GM19328 (cell line): ENCODE data around the gene SEC61A1.

Experiments used
- ATAC-seq: cut with Tn5 transposase; IDR thresholded peaks from one replicate; pipeline ENCODE4 v1.9.1; 2021; ENCODE audit warnings: mild to moderate bottlenecking, moderate library complexity; ENCODE audit not compliant: unreplicated experiment

SEC61A1 gene

DNA sequence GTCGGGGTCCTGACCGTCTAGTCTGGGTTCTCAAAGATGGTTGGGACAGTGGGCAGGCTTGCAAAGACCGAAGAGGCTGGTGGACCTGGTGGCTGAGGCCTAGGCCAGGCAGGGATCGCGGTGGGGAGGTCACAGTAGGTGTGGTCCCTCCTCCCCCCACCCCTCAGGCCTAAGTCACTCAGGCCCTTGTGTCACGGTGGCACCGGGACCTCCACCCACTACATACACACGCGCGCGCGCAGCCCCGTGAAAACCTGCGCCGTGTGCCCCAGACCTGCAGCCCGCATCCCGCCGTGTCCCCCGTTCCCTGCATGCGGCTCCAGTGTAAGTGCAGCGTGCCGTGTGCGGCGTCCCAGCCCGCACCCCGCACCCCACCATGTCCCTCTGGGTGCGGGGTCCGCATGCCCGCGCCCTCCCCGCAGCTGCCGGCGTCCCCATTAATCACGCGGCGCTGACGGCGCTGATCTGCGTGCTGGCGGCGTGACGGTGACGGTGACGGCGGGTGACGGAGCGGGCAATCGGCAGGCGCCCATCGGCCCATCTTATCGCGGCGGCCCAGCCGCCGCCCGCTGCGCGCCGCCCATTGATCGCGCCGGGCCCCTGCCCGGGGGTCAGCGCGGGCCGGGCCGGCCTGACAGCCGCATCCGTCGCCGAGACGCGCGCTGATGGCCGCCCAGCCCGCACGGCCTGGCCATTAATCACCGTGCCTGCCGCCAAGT is 24.4 kb downstream of the SEC61A1 start:
- ATAC-seq, result no peak

DNA sequence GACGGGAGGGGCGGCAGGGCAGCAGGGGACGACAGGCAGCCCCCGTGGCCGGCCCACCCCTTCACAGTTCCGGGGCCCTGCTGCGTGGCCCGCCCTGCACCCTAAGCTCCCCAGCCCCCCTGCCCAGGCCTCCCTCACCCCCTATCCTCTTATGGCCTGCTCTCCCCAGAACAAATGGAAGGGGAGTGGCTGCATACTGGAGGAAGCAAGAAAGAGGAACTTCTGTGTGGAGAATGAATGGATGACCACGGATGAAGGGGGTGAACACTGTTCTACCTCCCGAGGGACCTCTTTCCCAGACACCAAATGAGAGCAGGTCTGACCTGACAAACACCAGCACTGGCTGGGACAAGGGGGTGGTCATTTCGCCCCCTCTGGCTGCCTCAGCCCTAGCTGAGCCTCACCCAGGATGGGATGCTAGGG is 25.0 kb downstream of the SEC61A1 start:
- ATAC-seq, result no peak

DNA sequence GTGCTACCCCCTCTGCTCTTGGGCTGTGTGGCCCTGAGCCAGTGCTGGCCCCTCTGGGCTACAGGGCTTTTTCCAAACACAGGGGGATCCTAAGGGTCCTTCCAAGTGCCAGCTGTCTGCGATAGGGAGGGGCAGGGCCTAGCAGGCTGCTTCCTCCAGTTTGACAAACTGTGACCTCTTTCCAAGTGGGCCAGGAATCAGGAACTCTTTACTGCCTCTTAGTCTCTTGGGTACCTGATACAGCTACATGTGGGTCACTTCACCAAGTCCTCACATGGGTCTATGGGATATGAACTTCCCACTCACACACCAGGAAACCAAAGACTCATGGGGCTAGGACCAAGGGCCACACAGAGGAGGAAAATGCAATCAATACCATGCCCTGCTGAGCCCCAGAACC is 25.4 kb downstream of the SEC61A1 start:
- ATAC-seq, result no peak

DNA sequence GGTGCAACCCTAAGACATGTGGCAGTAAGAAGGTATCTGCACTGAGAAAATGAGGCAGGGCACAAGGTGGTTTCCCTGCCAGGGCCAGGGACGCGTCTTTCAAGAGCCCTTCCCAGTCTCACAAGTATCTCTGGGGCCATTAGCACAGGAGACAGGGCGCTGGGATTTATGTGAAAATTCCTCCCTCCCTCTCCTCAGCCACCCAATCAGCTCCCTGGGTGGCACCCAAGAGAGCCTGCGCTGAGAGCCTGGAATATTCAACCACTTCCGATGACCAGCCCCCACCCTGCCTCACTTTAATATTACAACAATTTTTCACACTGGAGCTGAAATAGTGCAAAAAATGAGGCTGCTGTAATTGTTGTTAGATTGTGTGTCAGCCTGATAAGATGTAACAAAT is 26.1 kb downstream of the SEC61A1 start:
- ATAC-seq, result no peak

DNA sequence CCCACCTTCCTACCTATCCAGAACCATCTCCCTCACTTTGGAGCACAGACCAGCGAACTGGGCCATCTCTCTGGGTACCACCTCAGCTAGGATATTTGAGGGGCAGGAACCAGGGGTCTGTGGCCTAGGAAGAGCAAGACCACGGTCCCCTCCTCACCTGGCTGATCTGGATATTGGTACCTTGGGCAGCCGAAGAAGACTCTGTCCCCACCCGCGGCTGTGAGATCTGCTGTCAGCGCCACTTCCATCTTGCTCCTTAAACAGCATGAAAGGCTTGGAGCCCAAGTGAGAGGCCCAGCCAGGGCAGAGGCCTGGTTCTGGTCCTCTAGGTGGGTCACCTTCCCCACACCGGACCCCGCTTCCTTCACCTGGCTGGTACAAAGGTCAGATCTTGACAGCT is 26.6 kb downstream of the SEC61A1 start:
- no peak for ATAC-seq

DNA sequence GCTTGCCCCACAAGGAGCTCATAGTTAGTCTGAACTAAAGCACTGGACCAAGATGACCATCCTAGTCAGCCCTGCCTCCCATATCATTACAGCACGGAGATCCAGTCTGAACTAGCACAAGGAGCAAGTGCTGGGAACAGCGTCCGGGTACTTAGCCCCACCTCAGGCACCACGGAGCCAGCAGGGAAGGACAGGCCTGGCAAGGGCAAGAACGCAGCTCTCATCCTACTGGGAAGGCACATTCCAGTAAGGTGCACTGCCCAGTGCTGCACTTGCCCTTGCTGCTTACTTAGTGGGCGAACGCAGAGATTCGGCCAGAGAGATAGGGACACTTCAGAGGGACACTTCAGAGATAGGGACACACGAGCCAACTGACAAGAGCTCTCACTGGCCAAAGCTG is 27.6 kb downstream of the SEC61A1 start:
- no peak for ATAC-seq

DNA sequence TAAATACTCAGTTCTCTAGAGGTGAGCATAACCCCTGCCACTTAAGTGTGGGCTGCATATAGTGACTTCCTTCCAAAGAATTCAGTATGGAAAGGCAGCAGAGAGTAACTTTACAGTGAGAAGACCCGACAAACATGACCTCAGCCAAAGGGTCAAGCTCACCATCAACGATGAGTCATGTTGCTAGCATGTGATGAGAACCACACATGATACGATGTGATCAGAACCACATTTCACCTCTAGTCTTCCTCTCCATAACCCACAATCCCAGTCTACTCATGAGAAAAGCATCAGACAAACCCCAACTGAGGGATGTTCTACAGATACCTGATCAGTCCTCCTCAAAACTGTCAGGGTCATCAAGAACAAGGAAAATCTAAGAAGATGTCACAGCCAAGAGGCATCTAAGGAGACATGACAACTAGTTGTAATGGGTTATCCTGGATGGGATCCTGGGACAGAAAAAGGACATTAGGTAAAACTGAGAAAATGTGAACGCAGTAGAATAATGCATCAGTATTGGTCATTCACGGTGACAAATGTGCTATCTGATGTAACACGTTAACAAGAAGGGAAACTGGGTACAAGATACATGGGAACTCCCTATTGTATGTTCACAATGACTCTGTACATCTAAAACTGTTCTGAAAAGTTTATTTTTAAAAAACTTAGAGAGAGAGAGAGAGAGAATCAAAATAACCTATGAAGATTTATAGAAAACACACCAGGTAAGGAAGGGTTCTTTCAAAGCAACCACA is 28.3 kb downstream of the SEC61A1 start:
- no peak for ATAC-seq

DNA sequence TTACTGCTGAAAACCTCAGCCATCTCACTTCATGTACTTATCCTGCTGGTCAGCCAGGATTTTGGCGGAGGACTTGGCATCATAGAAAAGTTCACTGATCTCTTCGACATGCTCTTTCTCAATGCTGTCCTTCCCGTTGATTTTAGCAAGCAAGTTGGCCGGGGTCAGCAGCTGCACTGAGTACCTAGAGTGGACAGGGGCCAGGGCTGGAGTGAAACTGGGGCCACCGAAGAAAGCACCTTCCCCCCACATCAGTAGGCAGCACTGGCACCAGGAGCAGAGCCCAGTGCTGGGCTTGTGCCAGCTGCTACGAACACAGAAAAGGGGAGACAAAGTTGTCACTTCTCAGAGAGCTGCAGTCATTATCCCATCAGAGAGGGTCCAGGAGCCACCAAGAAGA is 29.0 kb downstream of the SEC61A1 start:
- ATAC-seq, result no peak

DNA sequence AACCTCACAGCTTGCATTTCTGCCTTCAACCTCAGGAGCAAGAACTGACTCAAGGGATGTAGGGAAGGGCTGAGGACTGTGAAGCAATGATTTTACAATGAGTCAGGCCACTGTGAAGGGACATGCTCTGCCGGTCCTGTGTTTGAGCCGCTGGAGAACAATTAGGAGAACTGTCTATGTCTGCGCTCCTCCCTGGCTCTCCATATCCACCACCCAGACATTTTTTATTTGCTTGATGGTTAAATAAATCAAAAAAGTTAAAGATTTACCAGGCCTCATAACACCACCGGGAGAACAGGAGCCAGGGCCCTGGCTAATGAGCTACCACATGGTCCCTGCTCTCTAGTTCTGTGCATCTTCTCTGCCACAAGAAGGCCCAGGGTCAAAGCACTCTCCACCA is 29.6 kb downstream of the SEC61A1 start:
- ATAC-seq, result no peak

DNA sequence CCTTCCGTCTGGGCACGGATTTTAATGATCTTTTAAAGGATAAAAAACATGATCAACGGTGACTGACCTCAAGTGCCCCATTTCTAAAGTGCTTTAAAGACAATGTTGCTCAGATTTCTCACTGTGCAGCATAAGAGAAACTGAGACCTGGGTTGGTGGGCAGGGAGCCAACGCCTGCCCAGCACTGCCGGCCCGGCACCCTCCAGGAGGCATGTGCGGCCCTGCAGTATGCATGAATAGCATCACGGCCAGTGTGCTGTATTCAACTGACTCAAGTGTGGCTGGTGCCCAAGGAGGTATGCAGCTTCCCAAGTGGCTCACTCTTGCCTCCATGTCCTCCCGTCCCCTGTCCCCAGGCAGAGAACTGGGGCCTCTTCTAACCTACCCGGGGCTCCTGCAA is 30.3 kb downstream of the SEC61A1 start:
- no peak for ATAC-seq

DNA sequence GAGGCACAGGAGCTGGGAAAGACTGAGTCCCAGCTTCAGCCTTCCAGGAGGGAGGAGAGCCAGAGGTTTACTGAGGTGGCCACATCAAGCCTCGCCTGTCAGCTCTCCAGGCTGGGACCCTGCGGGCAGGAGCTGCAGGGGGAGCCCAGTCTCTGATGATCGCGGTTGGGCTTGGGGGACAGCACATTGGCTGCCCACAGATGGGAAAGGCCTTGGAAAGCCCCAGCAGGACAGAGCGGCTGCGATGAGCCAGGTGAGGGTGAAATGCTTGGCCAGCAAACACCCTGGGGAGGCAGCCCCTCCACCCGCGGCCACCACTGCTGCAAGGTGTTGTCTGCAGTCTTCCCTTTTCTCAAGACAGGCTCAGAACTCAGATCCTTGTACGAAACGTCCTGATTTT is 31.2 kb downstream of the SEC61A1 start:
- no peak for ATAC-seq

DNA sequence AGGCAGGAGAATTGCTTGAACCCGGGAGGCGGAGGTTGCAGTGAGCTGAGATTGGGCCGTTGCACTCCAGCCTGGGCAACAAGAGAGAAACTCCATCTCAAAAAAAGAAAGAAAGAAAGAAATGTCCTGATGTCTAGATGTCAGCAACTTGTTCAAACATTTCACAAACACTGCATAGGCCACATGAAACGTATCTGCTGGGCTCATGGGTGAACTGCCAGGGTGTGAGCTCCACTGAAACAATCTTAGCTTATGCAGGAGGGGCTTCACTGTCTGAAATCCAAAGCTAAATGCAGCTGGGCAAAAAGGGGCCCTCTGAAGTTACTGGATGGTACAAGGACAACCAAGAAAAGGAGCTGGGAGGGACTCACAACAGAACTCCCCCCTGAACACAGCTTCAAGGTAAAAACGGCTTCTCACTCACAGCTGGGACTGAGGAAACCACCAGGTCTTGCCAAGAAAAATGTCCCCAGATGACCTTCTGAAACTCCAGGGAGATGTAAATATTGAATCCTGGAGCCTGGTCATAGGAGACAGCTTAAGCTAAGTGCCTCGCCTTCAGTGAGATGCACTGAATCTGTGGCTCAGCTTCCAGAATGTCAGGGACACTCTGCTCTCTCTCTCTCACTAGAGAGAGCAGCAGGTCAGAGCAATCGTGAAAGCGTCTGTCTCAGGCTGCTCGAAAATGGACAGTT is 31.9 kb downstream of the SEC61A1 start:
- ATAC-seq, result no peak

DNA sequence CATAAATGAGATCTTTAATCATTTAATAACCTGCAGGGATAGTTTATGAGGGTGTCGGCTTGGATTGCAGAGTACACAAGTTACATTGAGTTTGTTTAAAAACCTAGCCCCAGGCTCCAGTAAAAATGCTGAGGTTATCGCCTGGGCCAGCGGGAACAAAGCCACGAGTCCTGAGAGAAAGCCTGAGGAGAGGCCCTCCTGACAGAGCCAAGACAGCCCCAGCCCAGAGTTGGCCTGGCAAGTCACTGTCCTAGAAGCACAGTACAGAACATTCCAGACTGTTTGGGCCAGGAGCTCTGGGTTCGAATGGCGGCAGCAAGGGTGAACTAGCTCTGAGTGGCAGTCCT is 32.4 kb downstream of the SEC61A1 start:
- no peak for ATAC-seq

DNA sequence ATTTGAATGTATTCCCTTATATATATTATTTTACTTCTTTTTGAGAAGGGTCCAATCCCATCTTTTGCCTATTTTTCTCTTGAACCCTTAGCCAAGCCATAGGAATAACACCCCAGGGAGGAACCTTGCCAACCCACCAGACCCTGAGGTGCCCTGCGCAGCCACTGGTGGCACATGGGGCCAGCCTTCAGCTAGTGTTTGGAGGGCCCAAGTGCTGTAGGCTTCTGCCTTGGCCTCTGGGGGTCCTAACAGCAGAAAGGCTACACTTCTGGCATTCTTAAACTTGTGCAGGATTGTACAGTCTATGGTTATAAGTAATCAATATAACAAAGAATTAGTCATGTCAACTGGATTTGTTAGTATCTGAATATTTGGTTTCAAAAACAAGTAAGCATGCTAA is 36.9 kb downstream of the SEC61A1 start:
- no peak for ATAC-seq

DNA sequence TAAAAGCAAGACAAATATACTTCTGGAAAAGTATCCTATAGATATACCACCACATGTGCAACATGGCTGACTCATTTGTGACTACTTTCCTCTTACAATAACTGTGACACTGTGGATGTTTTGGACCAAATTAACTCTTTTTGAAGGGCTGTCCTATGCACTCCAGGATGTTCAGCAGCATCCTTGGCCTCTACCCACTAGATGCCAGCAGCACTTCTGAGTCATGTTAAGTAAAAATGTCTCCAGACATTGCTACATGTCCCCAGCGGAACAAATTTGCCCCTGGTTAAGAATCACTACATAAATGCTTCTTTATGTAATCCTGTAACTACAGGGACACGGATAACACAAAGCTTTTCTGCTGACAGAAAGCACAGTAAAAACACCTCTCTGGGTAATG is 39.3 kb downstream of the SEC61A1 start:
- ATAC-seq, result no peak

DNA sequence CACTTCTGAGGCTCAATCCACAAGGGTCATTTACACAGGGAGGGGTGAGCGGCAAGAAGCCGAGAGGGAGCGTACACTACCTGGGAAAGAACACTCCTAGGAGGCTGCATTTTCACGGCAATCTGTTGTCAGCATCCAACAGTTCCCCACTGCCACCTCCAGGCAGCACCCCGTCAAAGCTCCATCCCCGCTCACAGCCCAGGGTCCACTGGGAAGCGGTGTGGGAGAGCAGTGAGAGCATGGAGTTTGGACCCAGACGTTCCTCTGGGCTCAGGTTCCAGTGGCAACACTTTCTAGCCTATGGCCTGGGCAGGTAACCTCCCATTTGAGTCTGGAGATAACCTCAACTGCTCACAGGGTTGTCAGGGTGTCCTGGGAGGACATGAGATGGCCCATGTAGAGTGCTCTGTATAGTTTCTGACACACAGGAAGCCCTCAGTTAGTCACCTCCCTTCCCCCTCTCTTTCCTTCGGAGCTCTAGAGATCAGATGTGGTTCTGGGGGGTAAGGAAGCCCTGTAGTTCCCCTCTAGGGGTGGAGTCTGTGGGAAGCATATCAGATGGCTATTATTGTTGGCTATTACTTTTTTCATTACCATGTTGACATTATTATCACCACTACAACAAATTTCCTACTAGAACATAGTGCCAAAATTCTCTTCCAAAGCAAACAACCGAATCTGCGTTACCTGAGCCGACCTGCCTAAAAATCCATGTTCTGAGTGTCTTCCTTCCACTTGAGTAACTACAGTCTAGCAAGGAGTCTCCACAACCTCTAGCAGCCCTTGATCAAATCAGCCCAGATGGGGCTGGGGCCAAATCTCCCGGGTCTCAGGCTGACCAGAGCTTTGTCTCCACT is 42.3 kb downstream of the SEC61A1 start:
- no peak for ATAC-seq

DNA sequence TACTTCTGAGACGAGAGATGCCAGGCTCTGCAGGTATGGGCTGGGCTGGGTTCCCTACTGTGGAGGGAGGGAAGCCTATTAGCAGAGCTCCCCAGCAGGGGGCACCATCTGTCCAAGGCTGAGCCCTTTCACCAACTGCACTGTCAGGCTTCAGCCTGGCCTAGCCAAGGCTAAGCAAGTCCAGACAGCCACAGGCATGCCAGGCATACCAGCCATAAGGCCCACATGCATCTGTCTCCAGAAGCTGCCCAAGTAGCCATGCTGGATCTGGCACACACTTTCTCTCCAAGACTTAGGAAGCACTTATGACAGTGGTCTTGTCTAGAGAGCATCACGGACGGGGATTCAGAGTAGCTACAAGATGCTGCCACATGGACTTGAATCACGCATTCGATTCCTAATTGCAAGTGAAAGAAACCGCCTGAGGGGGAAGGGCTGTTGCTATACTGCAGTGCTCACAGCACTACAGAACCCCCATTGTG is 43.0 kb downstream of the SEC61A1 start:
- no peak for ATAC-seq

DNA sequence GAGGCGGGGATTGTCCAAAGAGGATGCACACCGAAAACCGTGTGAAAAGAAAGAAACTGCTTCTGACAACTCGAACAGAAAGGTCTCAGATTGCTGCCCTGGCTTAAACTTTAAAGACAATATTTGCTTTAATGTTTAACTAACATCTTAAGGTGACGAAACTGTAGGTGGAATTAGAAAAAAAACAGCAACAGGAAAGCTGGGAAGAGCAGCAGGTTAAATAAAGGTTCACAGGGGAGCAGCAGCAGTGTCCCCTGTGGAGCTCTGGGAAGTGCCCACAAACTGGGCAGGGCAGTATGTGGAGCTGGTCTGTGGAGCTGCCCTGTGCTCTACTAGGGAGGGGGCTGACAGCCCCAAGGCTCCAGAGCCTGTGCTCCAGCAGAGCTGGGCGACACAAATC is 46.0 kb downstream of the SEC61A1 start:
- ATAC-seq, result no peak

DNA sequence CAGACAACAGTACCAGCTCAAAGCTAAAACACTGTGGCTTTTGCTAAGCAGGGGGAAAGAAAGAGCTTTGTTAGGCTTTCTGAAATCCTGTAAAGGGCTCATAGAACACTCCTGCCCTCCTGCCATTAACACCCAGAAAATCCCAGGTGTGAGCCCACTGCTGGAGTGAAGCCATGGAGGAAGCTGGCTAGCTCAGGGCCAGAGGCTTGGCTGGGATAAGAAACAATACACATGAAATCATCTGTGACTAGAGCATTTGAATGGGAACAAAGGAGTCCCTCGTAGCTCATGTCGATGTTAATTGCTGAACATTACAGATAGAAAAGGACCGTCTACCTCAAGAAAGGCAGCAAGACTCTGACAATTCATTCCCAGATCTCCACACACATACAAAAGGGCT is 47.9 kb downstream of the SEC61A1 start:
- no peak for ATAC-seq

DNA sequence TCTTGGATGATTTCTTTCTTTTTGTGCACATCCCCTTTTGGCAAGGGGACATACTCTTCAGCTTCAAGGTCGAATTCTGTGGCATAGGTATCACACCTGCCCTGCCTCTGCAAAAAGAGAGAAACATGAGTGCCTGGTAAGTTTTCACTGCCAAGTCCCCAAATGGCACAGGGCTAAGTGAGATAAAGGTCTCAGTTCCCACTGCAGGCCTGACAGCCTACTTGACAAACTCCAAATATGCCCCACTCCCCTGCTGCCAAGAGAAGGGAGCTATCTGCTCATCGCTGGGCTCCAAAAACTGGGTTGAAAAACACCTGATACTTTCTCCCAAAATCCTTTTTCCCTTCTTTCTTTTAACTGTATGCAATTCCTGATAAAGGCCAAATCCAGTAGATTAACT is 48.4 kb downstream of the SEC61A1 start:
- no peak for ATAC-seq

DNA sequence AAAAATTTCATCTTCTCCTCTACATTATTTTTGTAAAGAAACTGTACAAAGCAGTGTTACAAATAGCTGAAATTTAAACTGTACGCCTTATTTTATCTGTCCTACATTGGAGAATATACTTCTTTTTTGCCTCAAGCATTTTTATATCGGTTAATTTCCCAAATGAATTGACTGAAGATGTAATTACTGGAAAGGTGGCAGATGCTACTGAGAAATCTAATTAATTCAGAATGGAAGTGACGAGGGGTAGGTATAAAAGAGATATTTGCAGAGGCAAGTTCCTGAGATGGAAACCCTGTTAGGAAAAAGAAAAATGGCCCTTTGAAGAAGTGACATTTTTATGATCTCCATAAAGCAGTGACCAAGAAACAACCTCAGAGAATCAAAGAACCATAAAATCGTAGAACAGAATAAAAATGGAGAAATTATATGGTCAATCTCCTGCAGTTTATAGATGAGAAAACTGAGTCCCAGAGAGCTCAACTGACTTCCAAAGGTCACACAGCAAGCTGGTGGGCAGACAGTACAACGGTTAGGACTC is 51.0 kb downstream of the SEC61A1 start:
- no peak for ATAC-seq
